ENCODE data around the gene CST7.
"Not testable (repeated sequence)": the region's sequence is repeated elsewhere in the genome, so short reads cannot be mapped to it uniquely, and the experiment has no call there.

CST7 gene

GRCh38 chr20:24987244-24987643, 38.2 kb downstream of the CST7 start:
- DNase-seq (ENCODE audit: low read depth): no peak

- no peak for DNase-seq (ENCODE audit: low read depth)
These were observed 39.1 kb downstream of the CST7 start for GRCh38 chr20:24987873-24988835.

- no peak for DNase-seq (ENCODE audit: low read depth)
These were observed 40.1 kb downstream of the CST7 start for GRCh38 chr20:24989162-24989561.

- no peak for DNase-seq (ENCODE audit: low read depth)
These were observed 41.8 kb downstream of the CST7 start for GRCh38 chr20:24990810-24991252.

- DNase-seq (ENCODE audit: low read depth): peak; percentile 35
These were observed 42.9 kb downstream of the CST7 start for GRCh38 chr20:24991897-24992486.

GRCh38 chr20:24992487-24993205, 43.6 kb downstream of the CST7 start, which contains the start of gene APMAP:
TSS of gene APMAP (minus strand) at chr20:24992751. CDS start at chr20:24992688, 63 bp downstream.
- DNase-seq (ENCODE audit: low read depth): peak; percentile 92

- DNase-seq (ENCODE audit: low read depth): peak; percentile 57
These were observed 44.5 kb downstream of the CST7 start for GRCh38 chr20:24993337-24994185.

- DNase-seq (ENCODE audit: low read depth): no peak
These were observed 45.1 kb downstream of the CST7 start for GRCh38 chr20:24994186-24994465.

- DNase-seq (ENCODE audit: low read depth): peak; percentile 80
These were observed 45.6 kb downstream of the CST7 start for GRCh38 chr20:24994470-24995368.

GRCh38 chr20:24995741-24996448, 46.8 kb downstream of the CST7 start:
- DNase-seq (ENCODE audit: low read depth): peak; percentile 32

- DNase-seq (ENCODE audit: low read depth): no peak
These were observed 47.6 kb downstream of the CST7 start for GRCh38 chr20:24996449-24997377.

GRCh38 chr20:24998121-24998520, 49.1 kb downstream of the CST7 start:
- no peak for DNase-seq (ENCODE audit: low read depth)

GRCh38 chr20:24998631-24999445, 49.8 kb downstream of the CST7 start:
- peak; percentile 28 for DNase-seq (ENCODE audit: low read depth)

GRCh38 chr20:24999568-24999967, 50.5 kb downstream of the CST7 start:
- no peak for DNase-seq (ENCODE audit: low read depth)

GRCh38 chr20:25000268-25000801, 51.3 kb downstream of the CST7 start:
- peak; percentile 93 for DNase-seq (ENCODE audit: low read depth)

GRCh38 chr20:25001323-25001722, 52.3 kb downstream of the CST7 start:
- not testable (repeated sequence) for DNase-seq (ENCODE audit: low read depth)

GRCh38 chr20:25003002-25003401, 53.9 kb downstream of the CST7 start:
- DNase-seq (ENCODE audit: low read depth): no peak

- DNase-seq (ENCODE audit: low read depth): peak; percentile 39
These were observed 56.2 kb downstream of the CST7 start for GRCh38 chr20:25005220-25005619.

Data from EH (cell line).